T-helper 2 cell treated with Interferon-gamma antibody and Interleukin-4, amounts not matched to agents 5 μg/mL and 100 μg/mL, for 36 hours (primary cell): Measurements from ENCODE around the gene INAVA.
A peak's percentile ranks its signal among the peaks of the same experiment; 100 is the strongest.

Source experiments
- DNase-seq: peaks from one replicate; pipeline ENCODE4 v3.0.0; 2021; ENCODE audit warnings: low spot score
- H3K27ac Mint-ChIP-seq: one replicate; pipeline ENCODE4 v1.8.0; 2021; ENCODE audit warnings: mild to moderate bottlenecking, mixed read lengths
- H3K27me3 Mint-ChIP-seq: one replicate; pipeline ENCODE4 v1.8.0; 2021; ENCODE audit warnings: low read depth, mixed read lengths
- H3K36me3 Mint-ChIP-seq: one replicate; pipeline ENCODE4 v1.8.0; 2021; ENCODE audit warnings: low read depth, mixed read lengths
- H3K4me1 Mint-ChIP-seq: one replicate; pipeline ENCODE4 v1.8.0; 2021; ENCODE audit warnings: low read depth, mixed read lengths
- H3K4me3 Mint-ChIP-seq: one replicate; pipeline ENCODE4 v1.8.0; 2022; ENCODE audit warnings: mild to moderate bottlenecking, moderate library complexity, mixed read lengths
- H3K9me3 Mint-ChIP-seq: one replicate; pipeline ENCODE4 v1.8.0; 2021; ENCODE audit warnings: mixed read lengths

Gene INAVA

GRCh38 chr1:200897259-200897658, 2.6 kb downstream of the INAVA start:
- no peak overlapping the region for H3K27ac Mint-ChIP-seq
- peaks cover 43% of the 10 kb centered on the region for H3K27me3 Mint-ChIP-seq
- no peaks in the 10 kb centered on the region for H3K36me3 Mint-ChIP-seq
- no peaks in the 10 kb centered on the region for H3K4me1 Mint-ChIP-seq
- no peak overlapping the region for H3K4me3 Mint-ChIP-seq
- no peak for DNase-seq
- H3K9me3 Mint-ChIP-seq, result no peaks in the 10 kb centered on the region

DNA sequence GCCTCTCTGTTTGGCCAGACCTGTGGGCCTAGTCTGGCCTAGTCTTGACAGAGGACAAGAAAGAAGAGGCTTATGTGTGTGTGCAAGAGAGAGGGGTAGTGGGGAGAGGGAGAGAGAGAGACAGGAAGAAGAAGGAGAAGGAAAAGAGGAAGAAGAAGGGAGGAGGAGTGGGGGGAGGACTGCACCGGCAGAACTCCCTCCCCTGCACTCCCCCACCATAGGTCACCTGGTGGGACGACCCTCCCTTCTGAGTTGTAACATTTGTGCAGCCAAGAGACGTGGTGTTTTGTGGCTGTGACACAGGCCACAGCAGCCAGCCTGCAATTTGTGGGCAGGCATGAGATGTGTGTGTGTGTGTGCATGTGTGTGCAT, 4.3 kb downstream of the INAVA start:
- Mint-ChIP-seq H3K27ac (no peak overlapping the region), H3K4me1 (no peaks in the 10 kb centered on the region), H3K4me3 (no peak overlapping the region), H3K9me3 (no peaks in the 10 kb centered on the region), H3K36me3 (no peaks in the 10 kb centered on the region), H3K27me3 (peaks cover 33% of the 10 kb centered on the region)
- no peak for DNase-seq

- Mint-ChIP-seq H3K27ac (no peak overlapping the region), H3K27me3 (peaks cover 31% of the 10 kb centered on the region)
Observed at GRCh38 chr1:200899451-200899915, 4.8 kb downstream of the INAVA start.

DNA sequence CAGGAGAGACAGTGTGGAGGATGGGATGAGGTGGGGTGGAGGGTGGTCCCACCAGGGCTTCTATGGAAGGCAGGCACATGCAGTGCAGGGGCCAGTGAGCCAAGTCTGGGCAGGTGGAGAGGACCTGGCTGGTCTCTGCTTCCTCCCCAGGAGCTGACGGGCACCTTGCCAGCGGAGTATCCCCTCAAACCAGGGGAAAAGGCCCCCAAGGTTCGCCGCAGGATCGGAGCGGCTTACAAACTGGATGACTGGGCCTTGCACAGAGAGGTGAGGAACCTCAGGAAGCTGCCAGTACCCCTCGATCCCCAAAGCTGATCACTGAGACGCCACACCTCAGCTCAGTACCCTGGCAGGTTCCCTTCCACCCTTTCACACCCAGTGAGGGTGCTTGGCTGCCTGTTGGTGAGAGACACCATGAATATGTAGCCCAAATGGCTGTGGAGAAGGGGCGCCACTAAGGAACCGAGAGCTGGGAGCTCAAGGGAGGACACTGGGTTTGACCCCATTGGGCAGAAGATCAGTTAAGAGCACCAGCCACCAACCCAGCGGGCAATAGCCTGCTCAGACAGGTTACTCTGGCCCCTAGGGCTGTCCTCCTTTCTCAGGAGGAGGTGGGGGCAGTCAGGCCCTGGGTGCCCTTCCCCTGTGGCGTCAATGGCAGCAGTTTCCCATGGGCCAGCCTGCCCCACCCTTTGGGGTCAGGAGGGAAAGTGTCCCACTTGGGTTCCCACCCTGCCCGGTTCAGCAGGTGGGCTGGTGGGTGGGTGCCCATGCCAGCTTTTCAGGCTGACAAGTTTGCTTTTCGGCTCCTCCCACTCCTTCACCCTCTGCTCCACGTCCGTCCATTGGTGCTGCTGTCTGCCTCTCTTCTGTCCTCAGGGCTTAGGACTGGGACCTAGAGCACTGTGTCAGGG, 5.5 kb downstream of the INAVA start:
- H3K4me1 Mint-ChIP-seq, result peaks cover 1% of the 10 kb centered on the region

More at GRCh38 chr1:200899451-200899915, 4.8 kb downstream of the INAVA start:
- H3K36me3 Mint-ChIP-seq, result no peaks in the 10 kb centered on the region
- H3K4me3 Mint-ChIP-seq, result no peak overlapping the region
- H3K4me1 Mint-ChIP-seq, result no peaks in the 10 kb centered on the region
- DNase-seq, result no peak
- H3K9me3 Mint-ChIP-seq, result no peaks in the 10 kb centered on the region

DNA sequence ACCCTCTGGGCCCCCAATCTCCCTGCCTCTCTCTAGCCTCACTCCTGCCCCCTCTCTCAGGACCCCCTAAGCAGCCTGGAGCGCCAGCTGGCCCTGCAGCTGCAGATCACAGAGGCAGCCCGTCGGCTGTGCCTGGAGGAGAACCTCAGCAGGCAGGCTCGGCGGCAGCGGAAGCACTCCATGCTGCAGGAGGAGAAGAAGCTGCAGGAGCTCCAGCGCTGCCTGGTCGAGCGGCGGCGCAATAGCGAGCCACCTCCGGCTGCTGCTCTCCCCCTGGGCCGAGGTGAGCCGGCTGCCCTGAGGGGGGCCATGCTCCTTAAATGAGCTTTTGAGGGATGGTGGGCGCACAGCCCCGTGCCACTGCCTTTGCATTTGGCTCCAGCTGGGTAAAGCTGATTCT, 6.2 kb downstream of the INAVA start:
- no peak overlapping the region for H3K27ac Mint-ChIP-seq
- no peak overlapping the region for H3K4me3 Mint-ChIP-seq
- no peak for DNase-seq
- peaks cover 31% of the 10 kb centered on the region for H3K27me3 Mint-ChIP-seq
- no peaks in the 10 kb centered on the region for H3K9me3 Mint-ChIP-seq
- no peaks in the 10 kb centered on the region for H3K36me3 Mint-ChIP-seq
- H3K4me1 Mint-ChIP-seq, result peaks cover 6% of the 10 kb centered on the region

More for the DNA sequence above, 5.5 kb downstream of the INAVA start:
- no peaks in the 10 kb centered on the region for H3K9me3 Mint-ChIP-seq
- H3K36me3 Mint-ChIP-seq, result no peaks in the 10 kb centered on the region
- peaks cover 31% of the 10 kb centered on the region for H3K27me3 Mint-ChIP-seq
- H3K4me3 Mint-ChIP-seq, result no peak overlapping the region
- H3K27ac Mint-ChIP-seq, result no peak overlapping the region
- DNase-seq, result no peak

- H3K27me3 Mint-ChIP-seq, result peaks cover 31% of the 10 kb centered on the region
- H3K36me3 Mint-ChIP-seq, result no peaks in the 10 kb centered on the region
- no peaks in the 10 kb centered on the region for H3K9me3 Mint-ChIP-seq
- H3K4me3 Mint-ChIP-seq, result no peak overlapping the region
- no peak overlapping the region for H3K27ac Mint-ChIP-seq
- DNase-seq, result no peak
- H3K4me1 Mint-ChIP-seq, result peaks cover 6% of the 10 kb centered on the region
Observed at GRCh38 chr1:200901350-200901749, 6.7 kb downstream of the INAVA start.

DNA sequence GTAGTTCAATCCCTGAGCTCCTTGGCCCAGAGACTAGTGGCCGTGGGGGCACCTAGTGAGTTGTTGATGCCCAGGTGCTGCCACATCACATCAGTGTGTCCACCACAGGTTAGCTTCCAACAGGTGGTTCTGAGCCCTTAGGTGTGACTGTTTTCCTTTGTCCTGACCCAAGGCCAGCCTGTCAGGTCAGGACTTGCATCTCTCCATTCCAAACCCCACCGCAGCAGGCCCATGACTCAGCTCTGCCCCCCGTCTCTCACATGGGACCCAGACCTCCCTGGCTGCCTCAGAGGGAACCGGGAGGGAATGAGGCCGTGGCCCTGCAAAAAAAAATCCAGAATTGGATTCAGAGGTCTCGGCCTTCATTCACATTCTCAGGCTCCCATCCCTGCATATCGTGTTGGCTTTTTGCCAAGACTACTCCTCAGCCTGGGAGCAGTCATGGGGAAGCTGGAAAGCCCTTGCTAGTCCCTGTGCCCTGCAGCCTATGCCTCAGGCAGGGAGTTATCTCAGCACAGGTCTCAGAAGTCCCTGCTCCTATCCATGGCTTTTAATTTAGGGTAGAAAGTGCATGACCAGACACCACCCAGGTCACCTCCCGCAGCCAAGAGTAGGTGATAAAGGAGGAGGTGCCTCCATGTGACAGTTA, 7.2 kb downstream of the INAVA start:
- H3K27me3 Mint-ChIP-seq, result peaks cover 35% of the 10 kb centered on the region
- H3K27ac Mint-ChIP-seq, result no peak overlapping the region
- no peaks in the 10 kb centered on the region for H3K9me3 Mint-ChIP-seq
- no peak overlapping the region for H3K4me3 Mint-ChIP-seq
- no peak for DNase-seq
- H3K36me3 Mint-ChIP-seq, result no peaks in the 10 kb centered on the region
- H3K4me1 Mint-ChIP-seq, result peaks cover 6% of the 10 kb centered on the region

GRCh38 chr1:200903793-200904192, 9.1 kb downstream of the INAVA start:
- Mint-ChIP-seq H3K27me3 (peaks cover 37% of the 10 kb centered on the region), H3K27ac (no peak overlapping the region), H3K4me1 (peaks cover 9% of the 10 kb centered on the region), H3K9me3 (no peaks in the 10 kb centered on the region), H3K36me3 (no peaks in the 10 kb centered on the region), H3K4me3 (no peak overlapping the region)
- no peak for DNase-seq

DNA sequence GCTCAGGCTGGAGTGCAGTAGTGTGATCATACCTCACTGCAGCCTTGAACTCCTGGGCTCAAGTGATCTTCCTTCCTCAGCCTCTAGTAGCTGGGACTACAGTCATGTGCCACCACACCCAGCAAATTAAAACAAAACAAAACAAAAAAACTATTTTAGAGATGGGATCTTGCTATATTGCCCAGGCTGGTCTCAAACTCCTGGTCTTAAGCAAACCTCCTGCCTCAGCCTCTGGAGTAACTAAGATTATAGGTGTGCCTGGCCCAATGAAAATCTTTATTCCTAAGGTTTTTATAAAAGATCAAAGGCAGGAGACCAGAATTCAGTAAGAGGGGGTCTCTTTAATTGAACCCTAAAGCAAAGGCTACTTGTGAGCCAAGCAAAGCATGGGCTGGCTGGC, 10.1 kb downstream of the INAVA start:
- Mint-ChIP-seq H3K4me1 (peaks cover 9% of the 10 kb centered on the region), H3K4me3 (no peak overlapping the region), H3K9me3 (no peaks in the 10 kb centered on the region), H3K27me3 (peaks cover 41% of the 10 kb centered on the region), H3K27ac (no peak overlapping the region), H3K36me3 (no peaks in the 10 kb centered on the region)
- DNase-seq, result no peak

GRCh38 chr1:200905411-200906052, 10.8 kb downstream of the INAVA start:
- H3K27ac Mint-ChIP-seq, result no peak overlapping the region
- no peaks in the 10 kb centered on the region for H3K9me3 Mint-ChIP-seq
- H3K4me1 Mint-ChIP-seq, result peaks cover 9% of the 10 kb centered on the region
- DNase-seq, result peak; percentile 49
- H3K36me3 Mint-ChIP-seq, result no peaks in the 10 kb centered on the region
- peaks cover 48% of the 10 kb centered on the region for H3K27me3 Mint-ChIP-seq
- H3K4me3 Mint-ChIP-seq, result no peak overlapping the region

GRCh38 chr1:200906491-200906890, 11.8 kb downstream of the INAVA start:
- H3K4me3 Mint-ChIP-seq, result no peak overlapping the region
- H3K27ac Mint-ChIP-seq, result no peak overlapping the region
- no peaks in the 10 kb centered on the region for H3K9me3 Mint-ChIP-seq
- no peak for DNase-seq
- peaks cover 46% of the 10 kb centered on the region for H3K27me3 Mint-ChIP-seq
- peaks cover 9% of the 10 kb centered on the region for H3K4me1 Mint-ChIP-seq
- no peaks in the 10 kb centered on the region for H3K36me3 Mint-ChIP-seq

GRCh38 chr1:200907611-200908097, 13.0 kb downstream of the INAVA start:
- Mint-ChIP-seq H3K4me1 (peaks cover 9% of the 10 kb centered on the region), H3K27me3 (peaks cover 41% of the 10 kb centered on the region), H3K27ac (peak overlapping the region; percentile 18), H3K36me3 (no peaks in the 10 kb centered on the region), H3K4me3 (no peak overlapping the region), H3K9me3 (no peaks in the 10 kb centered on the region)
- DNase-seq, result no peak

DNA sequence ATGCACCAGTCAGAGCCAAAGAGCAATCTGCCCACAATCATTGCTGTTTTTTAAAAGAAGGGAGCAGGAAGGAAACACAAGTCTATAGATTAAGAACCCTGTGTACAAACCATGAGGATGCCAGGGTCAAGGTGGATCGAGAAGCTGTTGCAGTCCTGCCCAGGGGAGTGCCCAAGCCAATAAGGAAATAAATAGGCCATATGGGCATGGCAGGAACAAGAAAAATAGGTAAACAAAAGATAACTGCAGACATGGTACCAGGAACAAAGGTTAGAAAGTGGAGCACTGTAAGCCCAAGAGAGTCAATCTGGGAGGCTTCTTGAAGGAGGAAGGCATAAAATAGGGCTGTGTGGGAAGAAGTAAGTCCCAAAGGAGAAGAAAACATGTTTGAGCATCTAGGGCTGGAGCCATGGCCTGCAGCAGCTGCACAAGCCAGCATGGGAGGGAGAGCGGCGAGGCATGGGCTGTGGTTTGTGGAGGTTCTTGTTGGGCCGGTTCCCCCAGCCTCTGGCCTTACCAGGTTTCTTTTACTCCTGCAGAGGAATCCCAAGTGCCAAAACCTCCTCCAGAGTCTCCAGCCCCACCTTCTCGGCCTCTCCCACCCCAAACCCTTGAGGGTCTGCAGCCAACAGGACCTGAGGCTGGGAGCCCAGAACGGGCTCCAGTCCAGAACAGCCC, 13.6 kb downstream of the INAVA start:
- Mint-ChIP-seq H3K9me3 (no peaks in the 10 kb centered on the region), H3K4me1 (peaks cover 9% of the 10 kb centered on the region), H3K4me3 (no peak overlapping the region), H3K27me3 (peaks cover 39% of the 10 kb centered on the region), H3K36me3 (no peaks in the 10 kb centered on the region), H3K27ac (no peak overlapping the region)
- no peak for DNase-seq
